OCI-LY7 (cell line): Measurements from ENCODE around the gene LOXHD1. TPM values are rescaled to one million over a fixed set of nuclear protein-coding genes. Genes with fewer than 3 reads are reported as not detected.

Experiments used
- BruUV-seq: library from RNA; stranded (reverse); fragments of 400-500 nt; replicated peaks from 2 replicates; lab custom pipeline; 2021; lab: Mats Ljungman, UMichigan
- CTCF ChIA-PET: fragments of 300-600 bp; sonication (Branson Sonifier 250); formaldehyde crosslinking; loops from one replicate; lab custom pipeline; 2022; ENCODE audit warnings: antibody characterized with exemption; ENCODE audit not compliant: unreplicated experiment; lab: Charles Lee
- POLR2A ChIA-PET: fragments of 300-600 bp; sonication (Branson Sonifier 250); formaldehyde crosslinking; loops from one replicate; lab custom pipeline; 2022; ENCODE audit warnings: antibody characterized with exemption; lab: Charles Lee
- DNase-seq: peaks from one replicate; pipeline ENCODE4 v3.0.0-alpha.2; 2015; ENCODE audit warnings: low spot score
- H2AFZ ChIP-seq: fragments of 200-600 bp; sonication (generic), shearing (Covaris generic); 2 replicates; pipeline ENCODE4 v1.6.1; 2014; ENCODE audit warnings: mild to moderate bottlenecking, antibody characterized with exemption, low read length, moderate library complexity
- H3K27ac ChIP-seq: fragments of 200-600 bp; sonication (generic); 2 replicates; pipeline ENCODE4 v1.5.1; 2014; ENCODE audit warnings: mixed run types, low read depth, mild to moderate bottlenecking, moderate library complexity, low read length, inconsistent platforms; ENCODE audit not compliant: poor library complexity, severe bottlenecking
- H3K36me3 ChIP-seq: fragments of 200-600 bp; sonication (generic); 2 replicates; pipeline ENCODE4 v1.6.1; 2014; ENCODE audit warnings: mild to moderate bottlenecking, antibody characterized with exemption, low read length, moderate library complexity, mixed read lengths; ENCODE audit not compliant: insufficient read depth
- H3K4me1 ChIP-seq: fragments of 200-600 bp; sonication (generic); 2 replicates; pipeline ENCODE4 v1.5.1; 2014; ENCODE audit warnings: mild to moderate bottlenecking, low read length; ENCODE audit not compliant: insufficient read depth, poor library complexity, severe bottlenecking
- H3K4me2 ChIP-seq: fragments of 200-600 bp; sonication (generic); 2 replicates; pipeline ENCODE4 v1.6.1; 2014; ENCODE audit warnings: mild to moderate bottlenecking, low read length
- H3K4me3 ChIP-seq: fragments of 200-600 bp; sonication (generic); 2 replicates; pipeline ENCODE4 v1.5.1; 2014; ENCODE audit warnings: mild to moderate bottlenecking, low read depth, low read length; ENCODE audit not compliant: poor library complexity, severe bottlenecking
- H3K79me2 ChIP-seq: fragments of 200-600 bp; sonication (generic); 2 replicates; pipeline ENCODE4 v1.6.1; 2016; ENCODE audit warnings: low read depth, mild to moderate bottlenecking, low read length, moderate library complexity, mixed read lengths; ENCODE audit not compliant: insufficient read depth
- H3K9me2 ChIP-seq: fragments of 200-600 bp; sonication (generic); 2 replicates; pipeline ENCODE4 v1.6.1; 2016; ENCODE audit warnings: mild to moderate bottlenecking, low read length, mixed read lengths; ENCODE audit not compliant: insufficient read depth
- H3K9me3 ChIP-seq: fragments of 200-600 bp; sonication (generic); 2 replicates; pipeline ENCODE4 v1.6.1; 2014; ENCODE audit warnings: mild to moderate bottlenecking, mixed run types, low read length, mixed read lengths
- H4K20me1 ChIP-seq: fragments of 200-600 bp; sonication (generic); 2 replicates; pipeline ENCODE4 v1.6.1; 2014; ENCODE audit warnings: mild to moderate bottlenecking, antibody characterized with exemption, low read length, moderate library complexity, mixed read lengths; ENCODE audit not compliant: insufficient read depth
- EZH2phosphoT487 ChIP-seq: fragments of 200-600 bp; sonication (generic); IDR thresholded peaks from 2 replicates; pipeline ENCODE4 v1.6.1; 2018; ENCODE audit warnings: low read depth, borderline replicate concordance, mild to moderate bottlenecking, mixed run types, antibody characterized with exemption, low read length, moderate library complexity, mixed read lengths
- intact Hi-C: fragments of 100-400 bp; cut with micrococcal nuclease; formaldehyde crosslinking; loops from one replicate; pipeline ENCODE4 v1.10.0; 2022; ENCODE audit not compliant: unreplicated experiment
- total RNA-seq, 2 experiments: library from RNA; depleted of rRNA in 1 of 2; stranded (reverse); fragments of >200 nt in 1 of 2; shearing (Covaris generic) in 1 of 2; gene quantifications; 2 replicates each; pipeline ENCODE4 v1.2.3, GENCODE V29; 2014 to 2022
- TF ChIP-seq, protein P1 (sequence below): fragments of 200-600 bp; sonication (generic); conservative IDR thresholded peaks from 2 replicates; pipeline ENCODE4 v1.5.1; 2014; ENCODE audit warnings: mild to moderate bottlenecking, antibody characterized with exemption, low read length, moderate library complexity, mixed read lengths

Gene LOXHD1
- total RNA-seq, 2 experiments from 2014 or later: not detected

GRCh38 chr18:46460754-46461153 lies 196.3 kb downstream of the LOXHD1 start:
- ChIA-PET CTCF (no interaction called here), POLR2A (no interaction called here)
- BruUV-seq: no TSS peak
- Histone ChIP-seq H2AFZ (no peak overlapping the region), H3K27ac (no peak overlapping the region), H3K4me2 (no peak overlapping the region), H4K20me1 (no peaks in the 10 kb centered on the region), H3K36me3 (no peaks in the 10 kb centered on the region), H3K79me2 (no peaks in the 10 kb centered on the region), H3K4me1 (no peaks in the 10 kb centered on the region), H3K9me2 (no peaks in the 10 kb centered on the region), H3K4me3 (no peak overlapping the region), H3K9me3 (no peaks in the 10 kb centered on the region)
- no peak for TF ChIP-seq EZH2phosphoT487
- TF ChIP-seq, protein P1, sequence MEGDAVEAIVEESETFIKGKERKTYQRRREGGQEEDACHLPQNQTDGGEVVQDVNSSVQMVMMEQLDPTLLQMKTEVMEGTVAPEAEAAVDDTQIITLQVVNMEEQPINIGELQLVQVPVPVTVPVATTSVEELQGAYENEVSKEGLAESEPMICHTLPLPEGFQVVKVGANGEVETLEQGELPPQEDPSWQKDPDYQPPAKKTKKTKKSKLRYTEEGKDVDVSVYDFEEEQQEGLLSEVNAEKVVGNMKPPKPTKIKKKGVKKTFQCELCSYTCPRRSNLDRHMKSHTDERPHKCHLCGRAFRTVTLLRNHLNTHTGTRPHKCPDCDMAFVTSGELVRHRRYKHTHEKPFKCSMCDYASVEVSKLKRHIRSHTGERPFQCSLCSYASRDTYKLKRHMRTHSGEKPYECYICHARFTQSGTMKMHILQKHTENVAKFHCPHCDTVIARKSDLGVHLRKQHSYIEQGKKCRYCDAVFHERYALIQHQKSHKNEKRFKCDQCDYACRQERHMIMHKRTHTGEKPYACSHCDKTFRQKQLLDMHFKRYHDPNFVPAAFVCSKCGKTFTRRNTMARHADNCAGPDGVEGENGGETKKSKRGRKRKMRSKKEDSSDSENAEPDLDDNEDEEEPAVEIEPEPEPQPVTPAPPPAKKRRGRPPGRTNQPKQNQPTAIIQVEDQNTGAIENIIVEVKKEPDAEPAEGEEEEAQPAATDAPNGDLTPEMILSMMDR: no peak
- intact Hi-C loops: no loop called here
- no peak for DNase-seq

DNA sequence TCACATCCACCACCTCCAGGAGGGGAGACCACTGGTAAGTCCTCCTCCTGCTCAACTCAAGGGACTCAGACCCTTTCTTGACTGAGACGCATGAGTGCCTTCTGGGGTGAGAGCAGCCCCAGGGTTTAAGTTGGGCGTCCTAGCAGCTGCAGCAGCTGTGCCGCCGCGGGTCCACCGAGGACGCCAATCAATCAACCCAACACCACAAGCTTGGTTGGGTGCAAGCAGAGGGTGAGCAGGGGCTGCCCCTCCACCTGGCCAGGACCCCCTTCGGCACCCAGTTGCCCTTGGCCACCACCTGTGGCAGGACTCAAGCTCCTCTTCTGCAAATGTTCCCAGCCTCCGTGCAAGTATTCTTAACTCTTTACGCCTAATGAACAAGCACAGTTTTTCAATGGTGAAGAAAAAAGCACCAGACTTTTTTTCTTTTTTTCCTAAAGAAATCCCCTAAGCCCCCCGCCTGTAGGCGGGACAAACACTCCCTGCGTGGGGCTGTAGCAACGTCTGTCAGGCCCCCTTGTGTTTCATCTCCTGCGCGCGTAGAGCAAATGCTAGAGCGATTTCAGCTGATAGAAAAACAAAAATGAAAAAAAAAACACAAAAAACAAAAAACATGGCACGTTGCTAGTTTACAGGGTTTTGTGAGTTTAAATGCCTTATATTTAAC lies 197.1 kb downstream of the LOXHD1 start:
- Histone ChIP-seq H3K4me2 (no peak overlapping the region), H4K20me1 (no peaks in the 10 kb centered on the region), H3K9me2 (no peaks in the 10 kb centered on the region), H3K36me3 (no peaks in the 10 kb centered on the region), H3K4me1 (no peaks in the 10 kb centered on the region), H3K79me2 (no peaks in the 10 kb centered on the region), H2AFZ (no peak overlapping the region), H3K9me3 (no peaks in the 10 kb centered on the region), H3K4me3 (no peak overlapping the region), H3K27ac (no peak overlapping the region)
- ChIA-PET CTCF (no interaction called here), POLR2A (no interaction called here)
- intact Hi-C loops: no loop called here
- BruUV-seq: no TSS peak
- no peak for DNase-seq
- TF ChIP-seq, protein P1: no peak
- TF ChIP-seq EZH2phosphoT487: no peak

- TF ChIP-seq EZH2phosphoT487: no peak
- TF ChIP-seq, protein P1: no peak
- Histone ChIP-seq H3K9me2 (no peaks in the 10 kb centered on the region), H3K4me1 (no peaks in the 10 kb centered on the region), H4K20me1 (no peaks in the 10 kb centered on the region), H3K4me2 (no peak overlapping the region), H3K27ac (no peak overlapping the region), H3K36me3 (no peaks in the 10 kb centered on the region), H3K79me2 (no peaks in the 10 kb centered on the region), H3K4me3 (no peak overlapping the region), H3K9me3 (no peaks in the 10 kb centered on the region), H2AFZ (no peak overlapping the region)
- no TSS peak for BruUV-seq
- CTCF ChIA-PET: no interaction called here
- POLR2A ChIA-PET: no interaction called here
- intact Hi-C loops: no loop called here
- no peak for DNase-seq
These were observed 198.5 kb downstream of the LOXHD1 start for GRCh38 chr18:46458472-46458871.
